HG02973 (cell line): Measurements from ENCODE around the gene HDAC9.
A peak's percentile ranks its signal among the peaks of the same experiment; 100 is the strongest.
"Not testable (repeated sequence)": the region's sequence is repeated elsewhere in the genome, so short reads cannot be mapped to it uniquely, and the experiment has no call there.

Experiments used
- ATAC-seq: cut with Tn5 transposase; IDR thresholded peaks from one replicate; pipeline ENCODE4 v1.9.1; 2021; ENCODE audit warnings: moderate library complexity; ENCODE audit not compliant: unreplicated experiment

HDAC9 gene

GRCh38 chr7:18996583-18996982 is 501.0 kb downstream of the HDAC9 start:
- ATAC-seq: no peak

- ATAC-seq: no peak
These were observed 502.1 kb downstream of the HDAC9 start for GRCh38 chr7:18997477-18998150.

GRCh38 chr7:19000410-19000809 is 504.9 kb downstream of the HDAC9 start:
- no peak for ATAC-seq

GRCh38 chr7:19001854-19002253 is 506.3 kb downstream of the HDAC9 start:
- ATAC-seq: no peak

GRCh38 chr7:19009241-19009935 is 513.8 kb downstream of the HDAC9 start:
- ATAC-seq: no peak

DNA sequence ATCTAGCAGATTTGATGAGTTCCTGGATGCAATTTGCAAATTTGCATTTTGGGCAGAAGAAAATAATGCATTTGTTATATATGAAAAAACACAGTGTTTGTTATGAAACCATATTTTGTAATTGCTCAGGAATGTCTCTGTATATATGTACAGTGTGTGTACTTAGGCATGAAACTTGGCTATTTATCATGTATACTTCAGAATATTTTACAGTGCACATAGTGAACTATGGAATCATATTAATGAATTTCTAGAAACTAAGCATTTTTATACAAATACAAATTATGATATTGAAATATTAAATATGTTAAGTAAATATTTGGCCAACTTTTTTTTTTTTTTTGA is 514.4 kb downstream of the HDAC9 start:
- ATAC-seq: no peak

DNA sequence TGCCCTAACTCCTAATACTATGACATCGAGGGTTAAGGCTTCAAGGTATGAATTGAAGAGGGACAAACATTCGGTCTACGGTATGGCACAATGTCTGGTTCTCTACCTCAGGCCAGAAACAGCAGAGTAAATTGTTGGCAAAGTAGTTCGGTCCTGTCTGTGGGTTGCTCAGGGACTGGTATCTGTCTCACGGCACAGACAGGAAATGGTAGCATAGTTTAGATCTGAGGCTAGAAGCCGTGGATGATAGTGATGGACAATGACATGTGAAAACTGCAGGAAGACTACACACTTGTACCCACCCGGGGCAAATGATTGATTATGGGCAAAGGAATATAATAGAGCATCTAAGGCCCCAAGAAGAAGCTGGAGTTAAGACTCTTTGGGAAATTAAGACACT is 515.7 kb downstream of the HDAC9 start:
- ATAC-seq: no peak

- no peak for ATAC-seq
These were observed 519.5 kb downstream of the HDAC9 start for GRCh38 chr7:19015098-19015497.

- ATAC-seq: no peak
These were observed 520.6 kb downstream of the HDAC9 start for GRCh38 chr7:19016140-19016539.

- ATAC-seq: no peak
These were observed 521.8 kb downstream of the HDAC9 start for GRCh38 chr7:19017374-19017773.

- ATAC-seq: no peak
These were observed 524.5 kb downstream of the HDAC9 start for GRCh38 chr7:19020062-19020461.

- ATAC-seq: no peak
These were observed 525.2 kb downstream of the HDAC9 start for GRCh38 chr7:19020711-19021110.

GRCh38 chr7:19023477-19023876 is 527.9 kb downstream of the HDAC9 start:
- ATAC-seq: no peak

DNA sequence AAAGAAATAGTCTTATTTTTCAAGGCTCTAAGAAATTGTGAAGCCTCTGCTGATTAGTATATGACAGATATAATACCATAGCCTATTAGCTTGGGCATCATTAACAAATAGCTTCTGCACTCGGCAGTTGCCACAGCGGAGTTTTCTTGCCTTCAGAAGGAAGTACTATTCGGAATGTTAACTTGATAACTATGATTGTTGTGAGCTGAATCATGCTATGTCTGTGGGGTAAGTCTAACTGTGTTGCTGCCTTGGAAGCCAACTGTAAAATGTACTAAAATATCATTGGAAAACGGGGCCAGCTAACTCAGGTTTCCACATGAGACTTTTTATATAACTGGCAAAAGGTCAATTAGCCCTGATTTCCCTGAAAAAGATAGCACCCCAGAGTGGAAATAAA is 528.7 kb downstream of the HDAC9 start:
- no peak for ATAC-seq

DNA sequence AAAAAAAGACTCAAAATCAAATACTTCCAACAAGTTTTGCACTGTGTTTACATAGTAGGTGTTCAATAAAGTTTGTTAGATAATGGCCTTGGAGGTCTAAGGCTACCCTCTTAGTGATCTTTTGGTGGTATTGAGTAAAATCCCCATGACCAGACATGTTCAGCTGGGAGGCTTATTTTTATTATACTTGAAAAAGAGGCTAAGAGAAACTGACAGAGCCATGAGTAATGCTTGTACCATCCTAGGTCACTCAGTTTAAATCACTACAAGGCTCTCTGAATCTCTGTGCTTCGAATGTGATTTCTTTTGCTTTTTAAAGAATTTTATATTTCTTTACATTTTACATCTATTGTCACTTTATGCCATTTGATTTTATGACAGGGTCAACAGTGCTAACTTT is 531.3 kb downstream of the HDAC9 start:
- no peak for ATAC-seq

GRCh38 chr7:19030281-19030680 is 534.7 kb downstream of the HDAC9 start:
- ATAC-seq: no peak

- not testable (repeated sequence) for ATAC-seq
These were observed 537.4 kb downstream of the HDAC9 start for GRCh38 chr7:19032942-19033341.

- peak; percentile 94 for ATAC-seq
These were observed 556.3 kb downstream of the HDAC9 start for GRCh38 chr7:19051767-19052375.
